ENCODE results near the gene NTNG1. TPM values are rescaled to one million over a fixed set of nuclear protein-coding genes. Genes with fewer than 3 reads are reported as not detected.

The NTNG1 gene
- total and polyA plus RNA-seq, 2 of the 13 experiments (the other 11 are each of a cell fraction or from before 2014, with no cell fraction given), result not detected

DNA sequence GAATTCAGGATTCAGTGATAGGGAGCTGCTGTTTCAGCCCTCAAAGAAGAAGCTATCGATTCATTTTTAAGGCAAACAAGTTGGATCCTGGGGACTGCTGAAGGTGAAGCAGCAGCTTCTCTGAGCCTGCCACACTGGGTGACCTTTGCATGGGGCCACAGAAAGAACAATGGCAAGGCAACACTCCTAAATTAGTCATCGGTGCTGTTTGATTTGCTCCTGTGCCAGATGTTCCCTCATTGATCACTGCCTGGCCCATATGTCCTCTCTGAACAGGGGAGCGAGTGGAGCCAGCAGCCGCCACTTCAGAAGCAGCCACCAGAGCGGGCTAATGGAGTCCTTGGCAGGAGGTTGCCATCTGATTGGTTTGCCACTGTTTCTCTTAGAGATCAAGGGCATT lies 391.5 kb downstream of the NTNG1 start (continued):
- TF ChIP-seq ATF3 (CRISPR knock-in tag; IDR thresholded peaks at IDR 0.05) (peak; percentile 56; the same call in 1 of the 2 replicates), ZGPAT (CRISPR knock-in tag; IDR thresholded peaks at IDR 0.05) (0 out of 2 replicates have a peak, but pooled peaks have one; percentile 19), TIGD3 (CRISPR knock-in tag; IDR thresholded peaks at IDR 0.05; ENCODE audit: borderline replicate concordance) (no peak), RBM39 (IDR thresholded peaks at IDR 0.05; ENCODE audit: low read depth, low read length, poor library complexity, severe bottlenecking) (no peak), NR3C1 (CRISPR knock-in tag; IDR thresholded peaks at IDR 0.05) (no peak), DMAP1 (CRISPR knock-in tag; IDR thresholded peaks at IDR 0.05) (no peak), CC2D1A (CRISPR knock-in tag; IDR thresholded peaks at IDR 0.05) (no peak), TSC22D2 (CRISPR knock-in tag; IDR thresholded peaks at IDR 0.05; ENCODE audit: borderline replicate concordance) (no peak), ZNF782 (CRISPR knock-in tag; IDR thresholded peaks at IDR 0.05; ENCODE audit: borderline replicate concordance) (no peak), JUND (CRISPR knock-in tag; IDR thresholded peaks at IDR 0.05) (peak; percentile 49; the same call in 1 of the 2 replicates), SMAD1 (CRISPR knock-in tag; IDR thresholded peaks at IDR 0.05; ENCODE audit: borderline replicate concordance, low read depth) (no peak), NCOR1 (IDR thresholded peaks at IDR 0.05; ENCODE audit: borderline replicate concordance, low read length) (no peak), FOXP4 (CRISPR knock-in tag; IDR thresholded peaks at IDR 0.05) (peak; percentile 39; the same call in 1 of the 2 replicates), PCBP1 (IDR thresholded peaks at IDR 0.05; ENCODE audit: borderline replicate concordance, low read depth, low read length) (no peak), ZNF430 (CRISPR knock-in tag; IDR thresholded peaks at IDR 0.05) (no peak), ATF7-NPFF (CRISPR knock-in tag; IDR thresholded peaks at IDR 0.05; ENCODE audit: low read depth) (no peak), MIER3 (CRISPR knock-in tag; IDR thresholded peaks at IDR 0.05; ENCODE audit: borderline replicate concordance) (no peak), SOX5 (CRISPR knock-in tag; IDR thresholded peaks at IDR 0.05; ENCODE audit: borderline replicate concordance) (peak; percentile 95), KLF11 (CRISPR knock-in tag; IDR thresholded peaks at IDR 0.05) (no peak), ZNF543 (CRISPR knock-in tag; IDR thresholded peaks at IDR 0.05) (no peak), ZNF326 (CRISPR knock-in tag; IDR thresholded peaks at IDR 0.05; ENCODE audit: borderline replicate concordance) (no peak), RNF2 (conservative IDR thresholded peaks at IDR 0.05; ENCODE audit: low read depth) (no peak), ETV5 (CRISPR knock-in tag; IDR thresholded peaks at IDR 0.05; ENCODE audit: borderline replicate concordance) (no peak)
- TF ChIP-seq, protein P1, sequence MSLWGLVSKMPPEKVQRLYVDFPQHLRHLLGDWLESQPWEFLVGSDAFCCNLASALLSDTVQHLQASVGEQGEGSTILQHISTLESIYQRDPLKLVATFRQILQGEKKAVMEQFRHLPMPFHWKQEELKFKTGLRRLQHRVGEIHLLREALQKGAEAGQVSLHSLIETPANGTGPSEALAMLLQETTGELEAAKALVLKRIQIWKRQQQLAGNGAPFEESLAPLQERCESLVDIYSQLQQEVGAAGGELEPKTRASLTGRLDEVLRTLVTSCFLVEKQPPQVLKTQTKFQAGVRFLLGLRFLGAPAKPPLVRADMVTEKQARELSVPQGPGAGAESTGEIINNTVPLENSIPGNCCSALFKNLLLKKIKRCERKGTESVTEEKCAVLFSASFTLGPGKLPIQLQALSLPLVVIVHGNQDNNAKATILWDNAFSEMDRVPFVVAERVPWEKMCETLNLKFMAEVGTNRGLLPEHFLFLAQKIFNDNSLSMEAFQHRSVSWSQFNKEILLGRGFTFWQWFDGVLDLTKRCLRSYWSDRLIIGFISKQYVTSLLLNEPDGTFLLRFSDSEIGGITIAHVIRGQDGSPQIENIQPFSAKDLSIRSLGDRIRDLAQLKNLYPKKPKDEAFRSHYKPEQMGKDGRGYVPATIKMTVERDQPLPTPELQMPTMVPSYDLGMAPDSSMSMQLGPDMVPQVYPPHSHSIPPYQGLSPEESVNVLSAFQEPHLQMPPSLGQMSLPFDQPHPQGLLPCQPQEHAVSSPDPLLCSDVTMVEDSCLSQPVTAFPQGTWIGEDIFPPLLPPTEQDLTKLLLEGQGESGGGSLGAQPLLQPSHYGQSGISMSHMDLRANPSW (CRISPR knock-in tag; IDR thresholded peaks at IDR 0.05; ENCODE audit: borderline replicate concordance), result no peak
